ENCODE results near the gene FCHSD2.

Gene FCHSD2

DNA sequence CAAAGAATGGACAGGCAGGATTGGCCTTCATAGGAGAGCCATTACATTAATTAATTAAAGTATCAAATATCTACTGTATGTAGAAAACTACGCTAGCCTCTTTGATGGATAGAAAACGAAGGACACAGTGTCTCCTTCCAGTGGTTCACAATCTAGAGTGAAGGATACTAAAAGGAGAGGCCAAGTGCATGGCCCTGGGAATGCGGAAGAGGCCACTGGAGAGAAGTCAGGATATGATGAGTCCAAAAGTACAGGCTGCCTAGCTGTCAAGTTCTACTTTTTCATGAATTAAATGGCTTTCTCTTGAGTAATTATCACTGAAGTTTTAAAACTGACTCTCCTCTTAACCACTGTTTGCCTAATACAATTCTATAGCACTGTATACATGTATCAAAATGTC is 286.1 kb downstream of the FCHSD2 start:
- no peaks in the 10 kb centered on the region for H3K4me1 Mint-ChIP-seq
- H3K27ac Mint-ChIP-seq, result no peak overlapping the region
- H3K4me3 Mint-ChIP-seq, result no peak overlapping the region
- DNase-seq (no peak), ATAC-seq (no peak)
- H3K9me3 Mint-ChIP-seq, result no peaks in the 10 kb centered on the region
- H3K27me3 Mint-ChIP-seq, result no peaks in the 10 kb centered on the region

DNA sequence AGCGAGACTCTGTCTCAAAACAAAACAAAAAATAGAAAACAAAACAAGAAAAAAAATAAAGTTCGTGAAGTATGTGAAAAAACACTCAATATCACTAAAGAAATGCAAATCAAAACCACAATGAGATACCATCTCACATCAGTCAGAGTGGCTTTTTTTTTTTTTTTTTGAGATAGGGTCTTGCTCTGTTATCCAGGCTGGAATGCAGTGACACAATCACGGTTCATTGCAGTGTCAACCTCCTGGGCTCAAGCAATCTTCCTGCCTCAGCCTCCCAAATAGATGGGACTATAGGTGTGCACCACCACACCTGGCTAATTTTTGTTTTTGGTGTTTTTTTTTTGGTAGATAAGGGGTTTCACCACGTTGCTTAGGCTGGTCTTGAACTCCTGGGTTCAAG is 290.4 kb downstream of the FCHSD2 start:
- no peak for DNase-seq
- Mint-ChIP-seq H3K9me3 (no peaks in the 10 kb centered on the region), H3K27ac (no peak overlapping the region), H3K4me3 (no peak overlapping the region), H3K4me1 (no peaks in the 10 kb centered on the region), H3K27me3 (no peaks in the 10 kb centered on the region)
- ATAC-seq, result no peak

GRCh38 chr11:72850832-72851231 is 291.3 kb downstream of the FCHSD2 start:
- no peak for ATAC-seq
- peak overlapping the region in 1 of 2 donors; percentile 15 for H3K27ac Mint-ChIP-seq
- DNase-seq, result no peak

DNA sequence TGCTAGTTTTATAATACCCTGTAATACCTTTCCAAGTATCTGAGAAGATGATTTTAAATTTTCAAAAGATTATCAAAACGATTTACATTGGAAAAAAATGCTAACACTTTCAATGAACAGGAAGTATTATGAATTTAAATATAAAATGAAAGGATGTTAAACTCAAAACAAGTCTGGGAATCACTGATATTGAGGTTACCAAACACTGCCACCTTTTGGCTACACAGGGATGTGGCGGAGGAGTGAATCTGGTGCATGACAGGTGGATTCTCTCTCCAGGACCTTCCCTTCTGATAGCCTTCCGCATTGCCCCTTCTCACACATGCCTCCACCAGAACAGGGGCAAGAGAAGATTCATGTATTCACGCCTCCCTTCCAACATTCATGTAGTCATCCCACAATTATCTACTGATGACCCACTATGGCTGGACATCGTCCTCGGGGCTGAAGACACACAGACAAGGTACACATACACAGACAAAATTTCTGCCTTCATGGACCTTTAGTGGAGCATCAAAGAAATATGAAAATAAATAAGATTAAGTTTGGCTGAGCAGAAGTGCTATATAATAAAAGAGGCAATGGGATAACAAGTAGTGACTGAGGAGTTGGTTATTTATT is 293.2 kb downstream of the FCHSD2 start:
- Mint-ChIP-seq H3K27me3 (no peaks in the 10 kb centered on the region), H3K9me3 (no peaks in the 10 kb centered on the region), H3K27ac (no peak overlapping the region), H3K4me1 (no peaks in the 10 kb centered on the region), H3K4me3 (no peak overlapping the region)
- ATAC-seq (no peak), DNase-seq (no peak)

More at GRCh38 chr11:72850832-72851231, 291.3 kb downstream of the FCHSD2 start:
- Mint-ChIP-seq H3K9me3 (no peaks in the 10 kb centered on the region), H3K4me3 (no peak overlapping the region), H3K27me3 (no peaks in the 10 kb centered on the region), H3K4me1 (no peaks in the 10 kb centered on the region)

- no peak overlapping the region for H3K4me3 Mint-ChIP-seq
- no peak overlapping the region for H3K27ac Mint-ChIP-seq
- no peak for DNase-seq
- no peaks in the 10 kb centered on the region for H3K27me3 Mint-ChIP-seq
- ATAC-seq, result no peak
- no peaks in the 10 kb centered on the region for H3K4me1 Mint-ChIP-seq
- H3K9me3 Mint-ChIP-seq, result no peaks in the 10 kb centered on the region
Measured at GRCh38 chr11:72844356-72844755, 297.8 kb downstream of the FCHSD2 start.

DNA sequence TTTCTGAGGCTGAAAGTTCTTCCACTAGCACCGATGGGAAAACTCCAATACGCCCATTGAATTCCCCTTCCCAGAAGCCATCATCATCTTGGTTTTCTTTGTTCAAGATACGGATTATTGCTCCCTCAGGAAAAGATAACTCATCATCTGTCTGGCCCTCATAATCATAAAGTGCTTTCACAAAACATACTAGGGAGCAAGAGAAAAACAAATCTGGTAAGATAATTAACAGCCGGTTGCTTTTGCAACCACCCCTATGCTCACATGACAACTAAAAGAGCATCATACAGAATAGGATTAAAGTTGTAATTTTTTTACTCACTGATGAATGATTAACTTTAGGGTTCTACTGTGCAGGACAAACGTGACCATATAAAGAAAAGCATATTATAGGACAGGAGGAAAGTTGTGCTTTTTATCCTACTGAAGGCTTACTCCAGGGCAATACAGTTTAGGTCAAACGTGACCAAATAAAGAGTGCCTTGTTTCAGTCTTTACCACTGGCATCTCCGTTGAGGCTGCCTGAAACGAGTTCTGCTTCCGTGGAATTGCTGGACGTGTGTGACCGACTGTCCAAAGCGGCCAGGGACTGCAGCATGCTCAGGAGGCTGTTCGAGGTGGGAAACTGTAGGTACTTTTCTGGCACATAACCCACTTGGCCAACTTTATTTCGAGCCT is 299.3 kb downstream of the FCHSD2 start:
- Mint-ChIP-seq H3K4me3 (no peak overlapping the region), H3K9me3 (no peaks in the 10 kb centered on the region), H3K27me3 (no peaks in the 10 kb centered on the region), H3K4me1 (no peaks in the 10 kb centered on the region), H3K27ac (no peak overlapping the region)
- ATAC-seq (no peak), DNase-seq (no peak)

DNA sequence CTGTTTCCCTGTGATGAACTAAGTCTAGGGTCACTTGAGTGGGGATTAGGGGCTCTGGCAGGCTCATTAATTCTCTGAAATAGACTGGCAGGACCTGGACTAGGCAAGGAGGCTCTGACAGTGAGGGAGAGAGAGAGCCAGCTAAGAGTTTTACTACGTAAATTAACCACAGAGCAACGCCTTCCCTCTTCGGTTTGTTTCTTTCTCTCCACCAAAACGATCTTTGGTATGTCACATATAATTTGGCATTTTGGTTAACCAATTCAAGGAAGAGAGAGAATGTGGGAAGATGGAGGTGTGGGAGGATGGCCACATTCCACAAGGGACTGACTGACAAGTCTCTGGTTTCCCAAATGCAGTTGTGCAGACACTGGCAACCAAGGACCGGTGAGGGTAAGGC is 300.0 kb downstream of the FCHSD2 start:
- H3K4me3 Mint-ChIP-seq, result no peak overlapping the region
- H3K4me1 Mint-ChIP-seq, result no peaks in the 10 kb centered on the region
- peak overlapping the region in 1 of 2 donors; percentile 9 for H3K27ac Mint-ChIP-seq
- no peaks in the 10 kb centered on the region for H3K27me3 Mint-ChIP-seq
- no peak for ATAC-seq
- no peak for DNase-seq
- H3K9me3 Mint-ChIP-seq, result no peaks in the 10 kb centered on the region

- Mint-ChIP-seq H3K4me1 (no peaks in the 10 kb centered on the region), H3K4me3 (no peak overlapping the region), H3K9me3 (no peaks in the 10 kb centered on the region), H3K27ac (no peak overlapping the region), H3K27me3 (no peaks in the 10 kb centered on the region)
- DNase-seq (no peak), ATAC-seq (no peak)
Measured at GRCh38 chr11:72841397-72841796, 300.7 kb downstream of the FCHSD2 start.

- Mint-ChIP-seq H3K9me3 (no peaks in the 10 kb centered on the region), H3K4me1 (no peaks in the 10 kb centered on the region), H3K4me3 (no peak overlapping the region), H3K27me3 (no peaks in the 10 kb centered on the region), H3K27ac (peak overlapping the region in 1 of 2 donors; percentile 13)
- ATAC-seq (no peak), DNase-seq (no peak)
Measured at GRCh38 chr11:72840780-72841179, 301.3 kb downstream of the FCHSD2 start.

GRCh38 chr11:72838691-72839305 is 303.3 kb downstream of the FCHSD2 start:
- H3K4me3 Mint-ChIP-seq, result no peak overlapping the region
- no peaks in the 10 kb centered on the region for H3K9me3 Mint-ChIP-seq
- ATAC-seq, result no peak
- DNase-seq, result no peak
- no peaks in the 10 kb centered on the region for H3K27me3 Mint-ChIP-seq
- peaks cover 16% of the 10 kb centered on the region for H3K4me1 Mint-ChIP-seq
- H3K27ac Mint-ChIP-seq, result peak overlapping the region in 1 of 2 donors; percentile 3

DNA sequence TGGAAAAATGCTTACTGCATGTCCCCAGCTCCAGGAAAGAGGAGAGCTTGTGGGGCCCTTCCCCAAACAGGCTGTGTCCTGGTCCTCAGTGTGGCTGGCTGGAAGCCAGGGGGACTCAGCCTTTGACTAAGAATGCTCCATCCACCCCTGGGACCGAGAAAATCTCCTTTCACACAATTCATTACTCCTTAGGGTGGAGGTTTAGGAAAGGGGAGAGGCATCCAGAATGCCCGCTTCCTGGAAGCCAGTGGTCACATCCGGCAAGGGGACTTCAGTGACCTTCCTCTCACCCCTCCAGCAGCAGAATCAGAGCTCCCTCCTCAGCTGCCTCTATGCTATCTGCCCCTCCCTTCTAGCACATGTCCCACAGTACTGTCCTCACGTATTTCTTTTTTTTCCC is 306.0 kb downstream of the FCHSD2 start:
- no peak for DNase-seq
- H3K27me3 Mint-ChIP-seq, result no peaks in the 10 kb centered on the region
- no peaks in the 10 kb centered on the region for H3K9me3 Mint-ChIP-seq
- ATAC-seq, result no peak
- peaks cover 22% of the 10 kb centered on the region for H3K4me1 Mint-ChIP-seq
- no peak overlapping the region for H3K27ac Mint-ChIP-seq
- no peak overlapping the region for H3K4me3 Mint-ChIP-seq

- H3K27ac Mint-ChIP-seq, result peak overlapping the region; percentile 90 to 91
- no peak overlapping the region for H3K4me3 Mint-ChIP-seq
- peaks cover 22% of the 10 kb centered on the region for H3K4me1 Mint-ChIP-seq
- H3K27me3 Mint-ChIP-seq, result no peaks in the 10 kb centered on the region
- DNase-seq (peak in 1 of 2 donors; percentile 18), ATAC-seq (peak; percentile 65)
- no peaks in the 10 kb centered on the region for H3K9me3 Mint-ChIP-seq
Measured at GRCh38 chr11:72834905-72835304, 307.2 kb downstream of the FCHSD2 start.

- no peaks in the 10 kb centered on the region for H3K9me3 Mint-ChIP-seq
- H3K27me3 Mint-ChIP-seq, result no peaks in the 10 kb centered on the region
- no peak for DNase-seq
- no peak overlapping the region for H3K4me3 Mint-ChIP-seq
- ATAC-seq, result no peak
- H3K4me1 Mint-ChIP-seq, result peaks cover 22% of the 10 kb centered on the region
- H3K27ac Mint-ChIP-seq, result peak overlapping the region; percentile 54 to 91
Measured at GRCh38 chr11:72833811-72834493, 308.2 kb downstream of the FCHSD2 start.

- no peak for ATAC-seq
- H3K4me3 Mint-ChIP-seq, result no peak overlapping the region
- H3K9me3 Mint-ChIP-seq, result no peaks in the 10 kb centered on the region
- no peaks in the 10 kb centered on the region for H3K27me3 Mint-ChIP-seq
- H3K27ac Mint-ChIP-seq, result peak overlapping the region; percentile 8 to 67
- H3K4me1 Mint-ChIP-seq, result peaks cover 23% of the 10 kb centered on the region
- no peak for DNase-seq
Measured at GRCh38 chr11:72833083-72833733, 308.9 kb downstream of the FCHSD2 start.

- Mint-ChIP-seq H3K27ac (peak overlapping the region in 1 of 2 donors; percentile 93), H3K4me1 (peaks cover 28% of the 10 kb centered on the region), H3K4me3 (no peak overlapping the region), H3K9me3 (no peaks in the 10 kb centered on the region), H3K27me3 (no peaks in the 10 kb centered on the region)
- ATAC-seq (no peak), DNase-seq (no peak)
Measured at GRCh38 chr11:72832301-72833082, 309.6 kb downstream of the FCHSD2 start.
